ENCODE results near the gene ACTL8.

The ACTL8 gene

GRCh38 chr1:17842686-17843085 is 87.6 kb downstream of the ACTL8 start:
- H3K36me3 ChIP-seq (ENCODE audit: insufficient read depth, insufficient read length, low read length) = no peaks in the 10 kb centered on the region
- peaks cover 4% of the 10 kb centered on the region for H3K4me1 ChIP-seq (ENCODE audit: insufficient read depth, insufficient read length)
- no peaks in the 10 kb centered on the region for H3K27me3 ChIP-seq (ENCODE audit: insufficient read depth, insufficient read length)
- no peak overlapping the region for H3K9ac ChIP-seq (ENCODE audit: insufficient read length, low read depth)
- TF ChIP-seq ZNF274 (IDR thresholded peaks at IDR 0.05; ENCODE audit: low read depth, low read length) (no peak), YY1 (IDR thresholded peaks at IDR 0.05; ENCODE audit: insufficient read depth, insufficient read length) (no peak), SUZ12 (IDR thresholded peaks at IDR 0.05; ENCODE audit: extremely low read depth, insufficient read depth, insufficient read length) (no peak)
- no peaks in the 10 kb centered on the region for H3K9me3 ChIP-seq (ENCODE audit: insufficient read depth, low read length)
- DNase-seq (ENCODE audit: low read depth, low spot score) = no peak
- H3K4me3 ChIP-seq (ENCODE audit: insufficient read length, low read depth) = no peak overlapping the region

DNA sequence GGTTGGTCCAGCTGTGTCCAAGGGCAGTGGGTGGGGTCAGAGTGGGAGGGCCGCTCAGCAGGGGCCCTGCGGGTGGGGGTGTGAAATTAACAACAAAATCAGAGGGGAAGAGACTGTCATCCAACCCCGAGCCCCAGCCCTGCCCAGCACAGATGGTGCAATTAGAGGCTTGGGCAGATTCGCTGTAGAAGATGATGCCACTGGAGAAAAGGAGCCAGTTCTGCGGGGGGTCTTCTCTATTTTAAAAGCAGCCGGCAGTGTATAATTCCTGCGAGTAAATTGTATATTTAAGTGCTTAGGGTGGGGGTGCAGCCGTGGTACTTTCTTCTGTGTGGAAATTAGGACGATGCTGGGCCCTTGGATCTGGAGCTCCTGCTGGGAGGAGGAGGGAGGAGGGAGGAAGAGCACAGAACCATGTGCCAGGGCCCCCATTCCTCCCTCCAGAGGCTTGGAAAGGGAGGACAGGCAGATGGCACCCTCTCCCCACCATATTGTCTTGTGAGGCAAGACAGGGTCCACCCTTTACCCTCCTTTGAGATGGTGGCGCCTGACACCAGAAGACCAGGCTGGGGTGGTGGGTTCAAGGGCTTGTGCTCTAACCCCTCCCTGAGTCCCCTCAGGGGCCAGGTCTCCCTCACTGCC is 89.2 kb downstream of the ACTL8 start:
- Histone ChIP-seq H3K4me3 (ENCODE audit: insufficient read length, low read depth) (no peak overlapping the region), H3K27me3 (ENCODE audit: insufficient read depth, insufficient read length) (no peaks in the 10 kb centered on the region), H3K4me1 (ENCODE audit: insufficient read depth, insufficient read length) (peaks cover 4% of the 10 kb centered on the region), H3K9ac (ENCODE audit: insufficient read length, low read depth) (no peak overlapping the region), H3K9me3 (ENCODE audit: insufficient read depth, low read length) (no peaks in the 10 kb centered on the region), H3K36me3 (ENCODE audit: insufficient read depth, insufficient read length, low read length) (no peaks in the 10 kb centered on the region)
- no peak for DNase-seq (ENCODE audit: low read depth, low spot score)
- TF ChIP-seq SUZ12 (IDR thresholded peaks at IDR 0.05; ENCODE audit: extremely low read depth, insufficient read depth, insufficient read length) = no peak
- TF ChIP-seq YY1 (IDR thresholded peaks at IDR 0.05; ENCODE audit: insufficient read depth, insufficient read length) = no peak
- TF ChIP-seq ZNF274 (IDR thresholded peaks at IDR 0.05; ENCODE audit: low read depth, low read length) = no peak

DNA sequence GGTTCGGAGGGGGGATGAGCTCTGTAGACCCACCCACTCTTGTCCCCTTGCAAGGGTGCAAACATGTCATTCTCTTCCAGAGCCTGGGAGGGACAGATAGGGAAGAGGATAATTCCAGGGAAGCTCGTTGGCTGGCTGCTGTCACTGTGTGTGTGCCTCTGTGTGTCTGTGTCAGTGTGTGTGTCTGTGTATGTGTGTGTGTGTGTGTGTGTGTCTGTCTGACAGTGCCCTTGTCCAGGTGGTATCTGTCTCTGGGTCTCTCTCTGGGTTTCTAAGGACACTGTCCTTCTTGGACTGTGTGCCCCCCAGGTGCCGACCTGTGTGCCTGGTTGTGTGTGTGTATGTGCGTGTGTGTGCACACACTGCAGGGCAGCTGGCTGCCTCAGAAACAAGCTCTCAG is 90.5 kb downstream of the ACTL8 start:
- H3K9me3 ChIP-seq (ENCODE audit: insufficient read depth, low read length) = no peaks in the 10 kb centered on the region
- H3K27me3 ChIP-seq (ENCODE audit: insufficient read depth, insufficient read length) = no peaks in the 10 kb centered on the region
- H3K4me1 ChIP-seq (ENCODE audit: insufficient read depth, insufficient read length) = peaks cover 4% of the 10 kb centered on the region
- H3K9ac ChIP-seq (ENCODE audit: insufficient read length, low read depth) = no peak overlapping the region
- H3K36me3 ChIP-seq (ENCODE audit: insufficient read depth, insufficient read length, low read length) = no peaks in the 10 kb centered on the region
- TF ChIP-seq SUZ12 (IDR thresholded peaks at IDR 0.05; ENCODE audit: extremely low read depth, insufficient read depth, insufficient read length) = no peak
- TF ChIP-seq ZNF274 (IDR thresholded peaks at IDR 0.05; ENCODE audit: low read depth, low read length) = no peak
- no peak for TF ChIP-seq YY1 (IDR thresholded peaks at IDR 0.05; ENCODE audit: insufficient read depth, insufficient read length)
- no peak overlapping the region for H3K4me3 ChIP-seq (ENCODE audit: insufficient read length, low read depth)
- DNase-seq (ENCODE audit: low read depth, low spot score) = no peak

GRCh38 chr1:17846341-17846740 is 91.2 kb downstream of the ACTL8 start:
- TF ChIP-seq SUZ12 (IDR thresholded peaks at IDR 0.05; ENCODE audit: extremely low read depth, insufficient read depth, insufficient read length) = no peak
- no peak for TF ChIP-seq YY1 (IDR thresholded peaks at IDR 0.05; ENCODE audit: insufficient read depth, insufficient read length)
- no peak for TF ChIP-seq ZNF274 (IDR thresholded peaks at IDR 0.05; ENCODE audit: low read depth, low read length)
- H3K4me1 ChIP-seq (ENCODE audit: insufficient read depth, insufficient read length) = peaks cover 4% of the 10 kb centered on the region
- H3K27me3 ChIP-seq (ENCODE audit: insufficient read depth, insufficient read length) = no peaks in the 10 kb centered on the region
- H3K9me3 ChIP-seq (ENCODE audit: insufficient read depth, low read length) = no peaks in the 10 kb centered on the region
- no peaks in the 10 kb centered on the region for H3K36me3 ChIP-seq (ENCODE audit: insufficient read depth, insufficient read length, low read length)
- no peak for DNase-seq (ENCODE audit: low read depth, low spot score)
- H3K9ac ChIP-seq (ENCODE audit: insufficient read length, low read depth) = no peak overlapping the region
- H3K4me3 ChIP-seq (ENCODE audit: insufficient read length, low read depth) = no peak overlapping the region

DNA sequence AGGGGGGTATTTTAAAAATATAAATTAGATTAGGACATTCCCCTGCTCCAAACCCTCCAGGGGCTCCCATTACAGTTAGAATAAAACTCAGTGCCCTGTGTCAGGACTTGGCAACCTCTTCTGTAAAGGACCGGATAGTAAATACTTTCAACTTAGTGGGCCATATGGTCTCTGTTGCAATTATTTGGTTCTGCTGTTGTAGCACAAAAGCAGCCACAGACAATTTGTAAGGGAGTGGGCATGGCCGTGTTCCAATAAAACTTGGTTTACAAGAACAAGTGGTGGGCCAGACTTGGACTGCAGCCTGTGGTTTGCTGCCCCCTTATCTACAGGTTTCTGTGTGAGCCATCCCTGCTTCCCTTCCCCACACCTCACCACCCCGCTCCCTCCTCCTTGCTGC is 92.0 kb downstream of the ACTL8 start:
- DNase-seq (ENCODE audit: low read depth, low spot score) = no peak
- Histone ChIP-seq H3K4me1 (ENCODE audit: insufficient read depth, insufficient read length) (peaks cover 4% of the 10 kb centered on the region), H3K27me3 (ENCODE audit: insufficient read depth, insufficient read length) (no peaks in the 10 kb centered on the region), H3K9me3 (ENCODE audit: insufficient read depth, low read length) (no peaks in the 10 kb centered on the region), H3K4me3 (ENCODE audit: insufficient read length, low read depth) (no peak overlapping the region), H3K9ac (ENCODE audit: insufficient read length, low read depth) (no peak overlapping the region), H3K36me3 (ENCODE audit: insufficient read depth, insufficient read length, low read length) (no peaks in the 10 kb centered on the region)
- no peak for TF ChIP-seq YY1 (IDR thresholded peaks at IDR 0.05; ENCODE audit: insufficient read depth, insufficient read length)
- TF ChIP-seq SUZ12 (IDR thresholded peaks at IDR 0.05; ENCODE audit: extremely low read depth, insufficient read depth, insufficient read length) = no peak
- no peak for TF ChIP-seq ZNF274 (IDR thresholded peaks at IDR 0.05; ENCODE audit: low read depth, low read length)

- Histone ChIP-seq H3K36me3 (ENCODE audit: insufficient read depth, insufficient read length, low read length) (no peaks in the 10 kb centered on the region), H3K9ac (ENCODE audit: insufficient read length, low read depth) (no peak overlapping the region), H3K4me1 (ENCODE audit: insufficient read depth, insufficient read length) (peaks cover 4% of the 10 kb centered on the region), H3K4me3 (ENCODE audit: insufficient read length, low read depth) (no peak overlapping the region), H3K9me3 (ENCODE audit: insufficient read depth, low read length) (no peaks in the 10 kb centered on the region), H3K27me3 (ENCODE audit: insufficient read depth, insufficient read length) (no peaks in the 10 kb centered on the region)
- TF ChIP-seq ZNF274 (IDR thresholded peaks at IDR 0.05; ENCODE audit: low read depth, low read length) = no peak
- TF ChIP-seq YY1 (IDR thresholded peaks at IDR 0.05; ENCODE audit: insufficient read depth, insufficient read length) = no peak
- no peak for TF ChIP-seq SUZ12 (IDR thresholded peaks at IDR 0.05; ENCODE audit: extremely low read depth, insufficient read depth, insufficient read length)
- DNase-seq (ENCODE audit: low read depth, low spot score) = no peak
Observed at GRCh38 chr1:17849216-17849615, 94.1 kb downstream of the ACTL8 start.

DNA sequence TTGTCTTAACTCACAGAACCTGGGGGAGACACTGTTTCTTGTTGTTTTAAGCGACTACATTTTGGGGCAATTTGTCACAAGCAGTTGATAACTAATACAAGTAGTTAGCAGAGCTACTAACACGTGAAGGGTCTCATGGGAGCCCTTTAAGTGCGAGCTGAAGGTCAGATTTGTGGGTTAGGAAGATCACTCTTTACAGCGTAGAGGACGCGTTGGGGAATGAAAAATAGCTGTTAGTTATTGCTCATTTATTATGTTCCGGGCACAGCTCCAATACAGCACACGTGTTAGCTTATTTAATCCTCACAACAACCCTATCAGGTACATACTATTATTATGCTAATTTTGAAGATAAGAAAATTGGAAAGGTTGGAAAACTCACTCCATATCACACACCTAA is 95.9 kb downstream of the ACTL8 start:
- no peak for TF ChIP-seq YY1 (IDR thresholded peaks at IDR 0.05; ENCODE audit: insufficient read depth, insufficient read length)
- TF ChIP-seq SUZ12 (IDR thresholded peaks at IDR 0.05; ENCODE audit: extremely low read depth, insufficient read depth, insufficient read length) = no peak
- no peak for TF ChIP-seq ZNF274 (IDR thresholded peaks at IDR 0.05; ENCODE audit: low read depth, low read length)
- Histone ChIP-seq H3K27me3 (ENCODE audit: insufficient read depth, insufficient read length) (no peaks in the 10 kb centered on the region), H3K4me3 (ENCODE audit: insufficient read length, low read depth) (no peak overlapping the region), H3K9me3 (ENCODE audit: insufficient read depth, low read length) (no peaks in the 10 kb centered on the region), H3K4me1 (ENCODE audit: insufficient read depth, insufficient read length) (peaks cover 2% of the 10 kb centered on the region), H3K36me3 (ENCODE audit: insufficient read depth, insufficient read length, low read length) (no peaks in the 10 kb centered on the region), H3K9ac (ENCODE audit: insufficient read length, low read depth) (no peak overlapping the region)
- DNase-seq (ENCODE audit: low read depth, low spot score) = no peak

All from NT2/D1 (cell line).